DMS 273 treated with DMSO at 0.1 percent for 48 hours (cell line): ENCODE measurements around the gene RADIL.

Experiments
- DNase-seq: peaks from one replicate; lab custom pipeline; 2025; lab: John Stamatoyannopoulos, UW

RADIL gene

GRCh38 chr7:4851459-4852422 lies 31.8 kb downstream of the RADIL start:
- DNase-seq, result no peak

- DNase-seq, result no peak
Observed at GRCh38 chr7:4850262-4850795, 33.2 kb downstream of the RADIL start.

GRCh38 chr7:4849390-4849789 lies 34.1 kb downstream of the RADIL start:
- peak; percentile 12 for DNase-seq

GRCh38 chr7:4845740-4846142 lies 37.8 kb downstream of the RADIL start:
- DNase-seq, result no peak

GRCh38 chr7:4842319-4843064 lies 41.0 kb downstream of the RADIL start:
- DNase-seq, result no peak

- DNase-seq, result no peak
Observed at GRCh38 chr7:4841836-4842235, 41.7 kb downstream of the RADIL start.

GRCh38 chr7:4841007-4841784 lies 42.3 kb downstream of the RADIL start:
- no peak for DNase-seq

- peak; percentile 10 for DNase-seq
Observed at GRCh38 chr7:4840079-4840501, 43.4 kb downstream of the RADIL start.

GRCh38 chr7:4838626-4839334 lies 44.7 kb downstream of the RADIL start:
- DNase-seq, result no peak

GRCh38 chr7:4837803-4838625 lies 45.5 kb downstream of the RADIL start:
- no peak for DNase-seq

- DNase-seq, result no peak
Observed at GRCh38 chr7:4837041-4837802, 46.3 kb downstream of the RADIL start.

- no peak for DNase-seq
Observed at GRCh38 chr7:4836206-4836661, 47.3 kb downstream of the RADIL start.

GRCh38 chr7:4835398-4836205 lies 47.9 kb downstream of the RADIL start:
- no peak for DNase-seq

GRCh38 chr7:4834601-4835397 lies 48.7 kb downstream of the RADIL start:
- DNase-seq, result no peak

GRCh38 chr7:4833691-4834600 lies 49.6 kb downstream of the RADIL start:
- no peak for DNase-seq

- DNase-seq, result no peak
Observed at GRCh38 chr7:4833176-4833575, 50.3 kb downstream of the RADIL start.

GRCh38 chr7:4832711-4833110 lies 50.8 kb downstream of the RADIL start:
- no peak for DNase-seq
